KMS-11 (cell line): ENCODE measurements around the gene SPOCK2.

Experiments
- H2AFZ ChIP-seq: fragments of 200-600 bp; sonication (generic); 2 replicates; pipeline ENCODE4 v1.6.1; 2016; ENCODE audit warnings: antibody characterized with exemption, mixed run types, low read depth
- H3K27ac ChIP-seq: fragments of 200-600 bp; sonication (generic); 2 replicates; pipeline ENCODE4 v1.6.1; 2016; ENCODE audit warnings: mild to moderate bottlenecking, mixed run types
- H3K27me3 ChIP-seq: fragments of 200-600 bp; sonication (generic); 2 replicates; pipeline ENCODE4 v1.6.1; 2017; ENCODE audit warnings: mild to moderate bottlenecking, low read depth, mixed run types, moderate library complexity; ENCODE audit not compliant: insufficient read depth
- H3K36me3 ChIP-seq: fragments of 200-600 bp; sonication (generic); 2 replicates; pipeline ENCODE4 v1.6.1; 2017; ENCODE audit warnings: mild to moderate bottlenecking, mixed run types; ENCODE audit not compliant: insufficient read depth
- H3K4me1 ChIP-seq: fragments of 200-600 bp; sonication (generic); 2 replicates; pipeline ENCODE4 v1.6.1; 2016; ENCODE audit warnings: mild to moderate bottlenecking, low read depth, mixed run types; ENCODE audit not compliant: poor library complexity, severe bottlenecking
- H3K4me2 ChIP-seq: fragments of 200-600 bp; sonication (generic); 2 replicates; pipeline ENCODE4 v1.7.0; 2016; ENCODE audit warnings: mild to moderate bottlenecking, mixed run types
- H3K4me3 ChIP-seq: fragments of 200-600 bp; sonication (generic); IDR thresholded peaks from 2 replicates; pipeline ENCODE4 v1.6.1; 2017; ENCODE audit warnings: low read depth, low read length, mixed read lengths; ENCODE audit not compliant: insufficient read depth
- H3K79me2 ChIP-seq: fragments of 200-600 bp; sonication (generic); 2 replicates; pipeline ENCODE4 v1.6.1; 2016; ENCODE audit warnings: low read depth, mixed run types; ENCODE audit not compliant: insufficient read depth
- H3K9ac ChIP-seq: fragments of 200-600 bp; sonication (generic); 2 replicates; pipeline ENCODE4 v1.6.1; 2016; ENCODE audit warnings: mild to moderate bottlenecking, mixed run types
- H4K20me1 ChIP-seq: fragments of 200-600 bp; sonication (generic); 2 replicates; pipeline ENCODE4 v1.6.1; 2016; ENCODE audit warnings: mild to moderate bottlenecking, mixed run types; ENCODE audit not compliant: insufficient read depth
- CTCF ChIP-seq: fragments of 200-600 bp; sonication (generic); conservative IDR thresholded peaks from 2 replicates; pipeline ENCODE4 v1.6.1; 2017; ENCODE audit warnings: low read depth, mild to moderate bottlenecking, antibody characterized with exemption, low read length, moderate library complexity, mixed read lengths

Gene SPOCK2

GRCh38 chr10:72016608-72017300 is 71.6 kb downstream of the SPOCK2 start:
- H3K9ac ChIP-seq = no peak overlapping the region
- no peak overlapping the region for H2AFZ ChIP-seq
- no peaks in the 10 kb centered on the region; the same call in 1 of the 2 replicates for H3K27me3 ChIP-seq
- H3K4me1 ChIP-seq = no peaks in the 10 kb centered on the region
- no peak for TF ChIP-seq CTCF
- no peak overlapping the region for H3K27ac ChIP-seq
- H3K79me2 ChIP-seq = no peaks in the 10 kb centered on the region
- no peaks in the 10 kb centered on the region for H4K20me1 ChIP-seq
- no peak overlapping the region for H3K4me2 ChIP-seq
- H3K36me3 ChIP-seq = no peaks in the 10 kb centered on the region
- no peak overlapping the region for H3K4me3 ChIP-seq

GRCh38 chr10:72015841-72016240 is 72.5 kb downstream of the SPOCK2 start:
- Histone ChIP-seq H3K27me3 (no peaks in the 10 kb centered on the region; the same call in 1 of the 2 replicates), H3K27ac (no peak overlapping the region), H4K20me1 (no peaks in the 10 kb centered on the region), H3K36me3 (no peaks in the 10 kb centered on the region), H2AFZ (no peak overlapping the region), H3K4me2 (no peak overlapping the region), H3K4me3 (no peak overlapping the region), H3K4me1 (no peaks in the 10 kb centered on the region), H3K79me2 (no peaks in the 10 kb centered on the region), H3K9ac (no peak overlapping the region)
- TF ChIP-seq CTCF = no peak

- Histone ChIP-seq H3K9ac (no peak overlapping the region), H3K4me2 (no peak overlapping the region), H3K79me2 (no peaks in the 10 kb centered on the region), H3K27me3 (no peaks in the 10 kb centered on the region; the same call in 1 of the 2 replicates), H3K4me1 (no peaks in the 10 kb centered on the region), H2AFZ (no peak overlapping the region), H3K36me3 (no peaks in the 10 kb centered on the region), H3K4me3 (no peak overlapping the region), H3K27ac (no peak overlapping the region), H4K20me1 (no peaks in the 10 kb centered on the region)
- no peak for TF ChIP-seq CTCF
Measured at GRCh38 chr10:72014785-72015480, 73.4 kb downstream of the SPOCK2 start.

GRCh38 chr10:72014197-72014596 is 74.2 kb downstream of the SPOCK2 start:
- no peak for TF ChIP-seq CTCF
- no peaks in the 10 kb centered on the region for H3K79me2 ChIP-seq
- no peaks in the 10 kb centered on the region for H4K20me1 ChIP-seq
- no peak overlapping the region for H3K9ac ChIP-seq
- no peak overlapping the region for H3K4me3 ChIP-seq
- no peaks in the 10 kb centered on the region; the same call in 1 of the 2 replicates for H3K27me3 ChIP-seq
- H3K36me3 ChIP-seq = no peaks in the 10 kb centered on the region
- no peak overlapping the region for H3K4me2 ChIP-seq
- no peak overlapping the region for H3K27ac ChIP-seq
- no peak overlapping the region for H2AFZ ChIP-seq
- H3K4me1 ChIP-seq = no peaks in the 10 kb centered on the region
